GM18907 (cell line): ENCODE results near the gene FILIP1L.

Experiments
- ATAC-seq: cut with Tn5 transposase; IDR thresholded peaks from one replicate; pipeline ENCODE4 v1.9.1; 2021; ENCODE audit warnings: mild to moderate bottlenecking, moderate library complexity; ENCODE audit not compliant: unreplicated experiment

Gene FILIP1L

GRCh38 chr3:99929745-99930139 lies 184.6 kb downstream of the FILIP1L start:
- ATAC-seq: no peak

GRCh38 chr3:99928771-99929744 lies 185.2 kb downstream of the FILIP1L start:
- ATAC-seq: no peak

GRCh38 chr3:99927671-99928457 lies 186.4 kb downstream of the FILIP1L start:
- ATAC-seq: no peak

- no peak for ATAC-seq
These were observed 188.6 kb downstream of the FILIP1L start for GRCh38 chr3:99925584-99926230.

- ATAC-seq: no peak
These were observed 190.4 kb downstream of the FILIP1L start for GRCh38 chr3:99923873-99924272.

- ATAC-seq: no peak
These were observed 192.3 kb downstream of the FILIP1L start for GRCh38 chr3:99921986-99922385.

- no peak for ATAC-seq
These were observed 193.0 kb downstream of the FILIP1L start for GRCh38 chr3:99921377-99921695.

- no peak for ATAC-seq
These were observed 193.6 kb downstream of the FILIP1L start for GRCh38 chr3:99920481-99921376.

- ATAC-seq: no peak
These were observed 194.6 kb downstream of the FILIP1L start for GRCh38 chr3:99919694-99920093.

GRCh38 chr3:99918715-99919114 lies 195.6 kb downstream of the FILIP1L start:
- ATAC-seq: no peak

GRCh38 chr3:99915906-99916432 lies 198.3 kb downstream of the FILIP1L start:
- no peak for ATAC-seq

- no peak for ATAC-seq
These were observed 202.9 kb downstream of the FILIP1L start for GRCh38 chr3:99911433-99911832.

GRCh38 chr3:99910752-99911290 lies 203.5 kb downstream of the FILIP1L start:
- no peak for ATAC-seq

GRCh38 chr3:99909714-99910495 lies 204.4 kb downstream of the FILIP1L start:
- no peak for ATAC-seq

- no peak for ATAC-seq
These were observed 206.2 kb downstream of the FILIP1L start for GRCh38 chr3:99907959-99908544.

GRCh38 chr3:99903869-99904268 lies 210.4 kb downstream of the FILIP1L start:
- ATAC-seq: no peak

- no peak for ATAC-seq
These were observed 212.2 kb downstream of the FILIP1L start for GRCh38 chr3:99902091-99902490.

- ATAC-seq: no peak
These were observed 212.9 kb downstream of the FILIP1L start for GRCh38 chr3:99901200-99901926.
